Measurements from ENCODE around the gene RAD51. TPM values are rescaled to one million over a fixed set of nuclear protein-coding genes. Genes with fewer than 3 reads are reported as not detected.
A peak's percentile ranks its signal among the peaks of the same experiment; 100 is the strongest.

The RAD51 gene
- total RNA-seq, 1 experiment from 2014 or later, result 47.0 TPM

- Histone ChIP-seq H3K27me3 (replicated peaks; ENCODE audit: control insufficient read depth, insufficient read depth, low read length) (no peaks in the 10 kb centered on the region), H3K9me3 (no peaks in the 10 kb centered on the region), H3K4me3 (ENCODE audit: low read depth, low read length) (peak within 1 kb of the TSS; percentile 92), H3K4me1 (peaks cover 7% of the 10 kb centered on the region; the same call in 1 of the 2 replicates), H3K36me3 (ENCODE audit: control insufficient read depth, insufficient read depth, low read length) (no peaks in the 10 kb centered on the region)
- no peaks in the 10 kb centered on the region for H3K9me3 Mint-ChIP-seq (ENCODE audit: unreplicated experiment)
- BruUV-seq (replicated peaks), result no TSS peak
- peak; percentile 17 to 49 for TF ChIP-seq CTCF (IDR thresholded peaks at IDR 0.05; ENCODE audit: insufficient read depth in 1 of 2, low read depth in 1 of 2, low read length in 1 of 2, severe bottlenecking in 1 of 2, unreplicated experiment in 1 of 2)
- DNase-seq, result peak; percentile 90 to 93
- ChIA-PET POLR2A (interaction anchor here (0.6 to 1.7 kb wide), 9 partner anchors 9 to 199 kb away, joined by 3 to 10 read pairs (median 4); partner anchors contain the start of genes CHAC1, DNAJC17, RAD51 and RMDN3), CTCF (interaction anchor here (0.6 to 5.7 kb wide), 12 partner anchors 12 to 164 kb away, joined by 3 to 25 read pairs (median 4); partner anchors contain the start of genes DNAJC17, VPS18 and ZFYVE19)
- H3K36me3 Mint-ChIP-seq (ENCODE audit: insufficient read depth, unreplicated experiment), result peaks cover 33% of the 10 kb centered on the region
- H3K4me3 Mint-ChIP-seq (ENCODE audit: unreplicated experiment), result peak within 1 kb of the TSS; percentile 86
- no peaks in the 10 kb centered on the region for H3K27me3 Mint-ChIP-seq (ENCODE audit: insufficient read depth, unreplicated experiment)
- intact Hi-C loops (cut with micrococcal nuclease; ENCODE audit: unreplicated experiment), result loop anchor here (1.0 to 10.0 kb wide), 3 partner anchors 9 to 199 kb away; partner anchors contain the start of genes CCDC32, RMDN3 and RPUSD2
- H3K4me1 Mint-ChIP-seq (ENCODE audit: low read depth, unreplicated experiment), result peaks cover 11% of the 10 kb centered on the region
- H3K27ac Mint-ChIP-seq (ENCODE audit: unreplicated experiment), result peak within 1 kb of the TSS; percentile 90
Observed at GRCh38 chr15:40763801-40764628, 69.0 kb downstream of the RAD51 start, which contains the start of gene GCHFR. GCHFR (plus strand) TSS chr15:40764068; CDS start chr15:40764181, 113 bp downstream.

GRCh38 chr15:40764629-40765103, 69.7 kb downstream of the RAD51 start:
- TSS peak; percentile 50 for BruUV-seq (replicated peaks)
- H3K9me3 ChIP-seq, result no peaks in the 10 kb centered on the region
- H3K4me3 ChIP-seq (ENCODE audit: low read depth, low read length), result peak overlapping the region; percentile 92
- no peaks in the 10 kb centered on the region for H3K27me3 ChIP-seq (replicated peaks; ENCODE audit: control insufficient read depth, insufficient read depth, low read length)
- Mint-ChIP-seq H3K9me3 (ENCODE audit: unreplicated experiment) (no peaks in the 10 kb centered on the region), H3K36me3 (ENCODE audit: insufficient read depth, unreplicated experiment) (peaks cover 40% of the 10 kb centered on the region), H3K4me1 (ENCODE audit: low read depth, unreplicated experiment) (peaks cover 11% of the 10 kb centered on the region), H3K4me3 (ENCODE audit: unreplicated experiment) (peak overlapping the region; percentile 86), H3K27me3 (ENCODE audit: insufficient read depth, unreplicated experiment) (no peaks in the 10 kb centered on the region), H3K27ac (ENCODE audit: unreplicated experiment) (peak overlapping the region; percentile 90)
- ChIA-PET POLR2A (interaction anchor here (0.6 to 1.0 kb wide), 2 partner anchors 55 to 130 kb away, joined by 3 read pairs; partner anchors contain the start of gene VPS18), CTCF (interaction anchor here (0.7 to 5.7 kb wide), 7 partner anchors 11 to 127 kb away, joined by 3 to 25 read pairs (median 9); no protein-coding TSS in a partner anchor)
- peaks cover 7% of the 10 kb centered on the region; the same call in 1 of the 2 replicates for H3K4me1 ChIP-seq
- TF ChIP-seq CTCF (IDR thresholded peaks at IDR 0.05; ENCODE audit: insufficient read depth in 1 of 2, low read depth in 1 of 2, low read length in 1 of 2, severe bottlenecking in 1 of 2, unreplicated experiment in 1 of 2), result no peak
- no peak for DNase-seq
- H3K36me3 ChIP-seq (ENCODE audit: control insufficient read depth, insufficient read depth, low read length), result peaks cover 1% of the 10 kb centered on the region; the same call in 1 of the 2 replicates
- intact Hi-C loops (cut with micrococcal nuclease; ENCODE audit: unreplicated experiment), result loop anchor here (2.0 to 10.0 kb wide), 2 partner anchors 18 to 200 kb away; partner anchors contain the start of genes CCDC32 and RPUSD2
